GM18498 (cell line): ENCODE measurements around the gene BMP5.

Experiments used
- ATAC-seq: cut with Tn5 transposase; IDR thresholded peaks from one replicate; pipeline ENCODE4 v1.9.1; 2021; ENCODE audit warnings: mild to moderate bottlenecking, moderate library complexity; ENCODE audit not compliant: unreplicated experiment

Gene BMP5

GRCh38 chr6:55729665-55730064 is 145.7 kb downstream of the BMP5 start:
- ATAC-seq: no peak

DNA sequence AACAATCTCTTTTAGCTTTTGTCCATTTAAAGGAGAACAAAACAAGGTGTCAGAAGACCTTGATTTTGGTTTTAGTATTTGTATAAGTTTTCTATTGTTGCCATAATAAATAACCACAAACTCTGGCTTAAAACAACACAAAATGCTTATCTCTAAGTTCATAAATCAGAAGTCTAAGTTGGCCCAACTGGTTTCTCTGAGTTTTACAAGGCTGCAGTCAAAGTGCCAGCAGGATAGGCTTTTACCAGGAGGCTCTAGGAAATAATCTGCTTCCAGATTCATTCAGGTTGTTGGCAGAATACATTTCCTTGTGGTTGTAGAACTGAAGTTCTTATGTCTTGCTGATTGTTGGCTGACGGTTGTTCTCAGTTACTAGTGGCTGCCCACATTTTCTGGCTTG is 149.2 kb downstream of the BMP5 start:
- ATAC-seq: no peak

- ATAC-seq: no peak
Observed at GRCh38 chr6:55714831-55715230, 160.6 kb downstream of the BMP5 start.

- ATAC-seq: no peak
Observed at GRCh38 chr6:55713436-55713835, 162.0 kb downstream of the BMP5 start.

DNA sequence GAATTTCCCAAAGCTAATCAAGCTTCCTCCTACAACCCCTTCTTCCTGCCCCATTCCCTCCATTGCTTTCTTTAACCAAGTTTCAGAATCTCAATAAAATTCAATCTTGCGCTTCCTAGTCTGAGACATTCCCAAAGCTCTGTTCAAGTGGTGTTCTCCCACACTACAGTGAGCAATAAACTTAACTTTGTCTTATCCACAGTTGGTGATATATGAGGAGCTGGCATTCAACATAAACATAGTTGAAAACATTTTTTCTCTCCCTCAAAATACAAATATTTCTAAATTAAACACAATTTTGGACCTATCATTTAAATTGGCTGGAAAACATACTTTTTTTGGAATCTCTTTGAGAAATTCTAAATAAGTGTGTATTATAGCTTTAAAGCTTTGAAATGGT is 166.7 kb downstream of the BMP5 start:
- ATAC-seq: no peak

- no peak for ATAC-seq
Observed at GRCh38 chr6:55705451-55706440, 169.6 kb downstream of the BMP5 start.

DNA sequence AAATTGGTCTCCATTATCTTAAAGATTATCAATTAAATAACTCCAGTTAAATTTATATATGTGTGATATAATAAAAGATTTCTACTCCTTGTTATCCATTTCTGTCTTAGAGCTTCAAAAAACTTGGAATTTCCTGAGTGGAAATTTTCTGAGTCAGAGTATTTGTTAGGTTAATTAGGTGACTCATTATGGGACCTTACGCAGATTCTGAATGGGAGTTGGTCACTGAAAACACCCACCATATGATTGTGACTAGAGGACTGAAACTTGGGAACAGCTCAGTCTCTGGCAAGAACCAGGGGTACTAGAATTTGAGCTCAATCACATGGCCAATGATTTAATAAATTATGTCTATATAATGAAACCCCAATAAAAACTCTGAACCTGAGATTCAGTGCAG is 171.0 kb downstream of the BMP5 start:
- ATAC-seq: no peak
